Measurements from ENCODE around the gene SATB1.

SATB1 gene

DNA sequence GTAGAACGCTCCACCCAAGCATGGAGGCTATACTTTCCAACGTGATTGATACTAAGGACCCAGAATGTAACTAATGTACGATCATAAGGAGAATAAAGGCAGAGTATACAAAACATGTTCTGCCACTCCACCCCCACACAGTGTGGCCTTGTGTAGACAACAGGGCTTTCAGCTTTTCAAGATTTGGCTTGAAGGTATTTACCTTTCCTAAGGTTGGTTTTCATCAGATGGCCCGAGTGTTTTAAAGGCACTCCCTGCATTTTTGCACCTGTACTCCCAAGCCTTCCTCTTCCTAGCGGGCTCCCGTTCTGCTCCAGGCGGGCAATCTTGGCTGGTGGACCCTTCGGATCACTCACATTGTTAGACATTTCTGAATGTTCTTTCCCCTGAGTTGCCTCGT lies 4.6 kb downstream of the SATB1 start:
- Histone ChIP-seq H2BK12ac (ENCODE audit: low read length) (no peak overlapping the region), H4K91ac (ENCODE audit: low read depth, low read length, poor library complexity) (no peak overlapping the region), H3K4me1 (ENCODE audit: control insufficient read depth in 2 of 2, insufficient read depth in 1 of 2, low read depth in 1 of 2, low read length in 2 of 2) (peaks cover 0 to 9% of the 10 kb centered on the region in 2 donors), H2BK5ac (ENCODE audit: low read length) (no peak overlapping the region), H2AFZ (ENCODE audit: low read length) (no peak overlapping the region), H3K4ac (ENCODE audit: low read length) (no peak overlapping the region), H3K9ac (ENCODE audit: low read depth, low read length, poor library complexity) (no peak overlapping the region), H3K14ac (ENCODE audit: low read length) (no peak overlapping the region), H2AK5ac (ENCODE audit: low read depth, low read length) (no peak overlapping the region), H3K36me3 (replicated peaks in 1 of 2; ENCODE audit: control insufficient read depth in 2 of 2, insufficient read depth in 2 of 2, low read length in 2 of 2) (peaks cover 6 to 10% of the 10 kb centered on the region in 2 donors), H3K23ac (ENCODE audit: low read depth, low read length, poor library complexity) (no peak overlapping the region), H2BK120ac (ENCODE audit: low read depth, low read length) (no peak overlapping the region), H3K79me1 (ENCODE audit: low read depth, low read length) (no peaks in the 10 kb centered on the region), H3K27ac (replicated peaks; ENCODE audit: low read length) (no peak overlapping the region), H3K9me3 (replicated peaks in 1 of 2; ENCODE audit: control insufficient read depth in 2 of 2, insufficient read depth in 1 of 2, low read depth in 1 of 2, low read length in 2 of 2) (no peaks in the 10 kb centered on the region), H3K4me3 (ENCODE audit: low read length in 2 of 2) (no peak overlapping the region), H4K8ac (ENCODE audit: low read depth, low read length) (no peak overlapping the region), H3K18ac (ENCODE audit: low read length) (no peak overlapping the region), H2BK15ac (ENCODE audit: low read length) (no peak overlapping the region), H3K4me2 (ENCODE audit: insufficient read depth, low read length, poor library complexity, severe bottlenecking) (no peak overlapping the region), H3K27me3 (ENCODE audit: control insufficient read depth in 3 of 3, insufficient read depth in 3 of 3, low read depth in 1 of 3, low read length in 3 of 3) (no peaks in the 10 kb centered on the region)
- no peak for DNase-seq (ENCODE audit: low spot score)
- WGBS, 2 donors (ENCODE audit: extremely low coverage in 2 of 2, insufficient read length in 2 of 2, insufficient replicate concordance in 1 of 2): no CpG with 5 or more reads among the region's 9 CpGs

DNA sequence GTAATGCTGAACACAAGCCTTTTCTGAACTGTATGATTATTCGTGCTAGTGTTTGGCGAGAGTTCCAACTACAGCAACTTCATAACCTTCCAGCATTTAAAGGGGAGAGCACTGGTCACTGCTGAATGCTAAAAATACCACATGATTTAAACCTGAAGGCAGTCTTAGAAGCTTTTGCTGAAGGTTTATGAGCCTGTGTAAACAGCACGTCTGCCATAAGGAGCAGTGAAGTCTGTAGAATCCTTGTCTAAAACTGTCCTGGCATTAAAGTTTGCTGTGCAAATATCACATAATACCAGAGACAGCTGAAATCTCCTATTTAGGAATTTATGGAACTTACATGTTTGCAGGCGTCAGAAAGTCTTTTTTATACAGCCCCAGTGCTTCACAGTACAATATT lies 5.9 kb downstream of the SATB1 start:
- no peak overlapping the region for H2AFZ ChIP-seq (ENCODE audit: low read length)
- no CpG with 5 or more reads among the region's 4 CpGs for WGBS, 2 donors (ENCODE audit: extremely low coverage in 2 of 2, insufficient read length in 2 of 2, insufficient replicate concordance in 1 of 2)
- no peak overlapping the region for H4K91ac ChIP-seq (ENCODE audit: low read depth, low read length, poor library complexity)

DNA sequence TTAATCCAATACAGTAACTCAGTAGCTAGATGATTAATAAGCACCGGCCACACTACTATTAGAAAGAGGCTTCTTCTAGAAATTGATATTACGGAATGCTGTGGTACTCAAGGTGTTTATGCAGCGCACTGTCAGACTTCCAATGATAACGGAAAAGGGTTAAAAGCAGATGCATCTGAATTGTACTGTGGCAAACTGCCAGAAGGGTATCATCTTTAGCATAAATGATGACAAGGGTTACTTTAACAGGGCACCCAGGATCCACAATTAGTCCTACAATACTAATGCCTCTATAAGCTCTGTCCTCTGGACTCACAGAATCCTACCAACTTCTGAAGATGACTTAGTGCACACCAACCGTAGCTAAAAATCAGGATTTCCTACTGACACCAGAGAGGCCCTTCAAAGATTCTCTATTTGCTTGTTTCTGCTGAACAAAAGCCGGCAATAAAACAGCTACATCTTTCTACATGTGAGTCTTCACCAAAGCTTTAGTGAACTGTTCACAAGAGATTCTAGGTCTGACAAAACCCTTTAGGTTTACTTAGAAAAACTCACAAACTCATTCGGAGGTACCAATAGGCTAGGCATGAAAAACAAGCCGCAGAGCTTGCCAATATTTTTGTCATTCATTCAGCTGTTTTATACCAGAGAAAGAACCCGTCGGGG lies 7.1 kb downstream of the SATB1 start:
- whole genome bisulfite sequencing, 2 donors (ENCODE audit: extremely low coverage in 2 of 2, insufficient read length in 2 of 2, insufficient replicate concordance in 1 of 2): no CpG with 5 or more reads among the region's 10 CpGs
- Histone ChIP-seq H3K23ac (ENCODE audit: low read depth, low read length, poor library complexity) (no peak overlapping the region), H3K9me3 (replicated peaks in 1 of 2; ENCODE audit: control insufficient read depth in 2 of 2, insufficient read depth in 1 of 2, low read depth in 1 of 2, low read length in 2 of 2) (no peaks in the 10 kb centered on the region)

More for the DNA sequence above, 5.9 kb downstream of the SATB1 start:
- Histone ChIP-seq H4K8ac (ENCODE audit: low read depth, low read length) (no peak overlapping the region), H3K14ac (ENCODE audit: low read length) (no peak overlapping the region), H3K36me3 (replicated peaks in 1 of 2; ENCODE audit: control insufficient read depth in 2 of 2, insufficient read depth in 2 of 2, low read length in 2 of 2) (peaks cover 6 to 10% of the 10 kb centered on the region in 2 donors), H3K27ac (replicated peaks; ENCODE audit: low read length) (no peak overlapping the region), H3K4me2 (ENCODE audit: insufficient read depth, low read length, poor library complexity, severe bottlenecking) (no peak overlapping the region), H2BK15ac (ENCODE audit: low read length) (no peak overlapping the region), H3K4ac (ENCODE audit: low read length) (no peak overlapping the region), H2BK12ac (ENCODE audit: low read length) (no peak overlapping the region), H2AK5ac (ENCODE audit: low read depth, low read length) (no peak overlapping the region), H3K4me1 (ENCODE audit: control insufficient read depth in 2 of 2, insufficient read depth in 1 of 2, low read depth in 1 of 2, low read length in 2 of 2) (peaks cover 0 to 19% of the 10 kb centered on the region in 2 donors), H3K9me3 (replicated peaks in 1 of 2; ENCODE audit: control insufficient read depth in 2 of 2, insufficient read depth in 1 of 2, low read depth in 1 of 2, low read length in 2 of 2) (no peaks in the 10 kb centered on the region), H2BK120ac (ENCODE audit: low read depth, low read length) (no peak overlapping the region), H3K23ac (ENCODE audit: low read depth, low read length, poor library complexity) (no peak overlapping the region), H3K4me3 (ENCODE audit: low read length in 2 of 2) (no peak overlapping the region), H3K18ac (ENCODE audit: low read length) (no peak overlapping the region), H3K79me1 (ENCODE audit: low read depth, low read length) (no peaks in the 10 kb centered on the region), H3K9ac (ENCODE audit: low read depth, low read length, poor library complexity) (no peak overlapping the region), H3K27me3 (ENCODE audit: control insufficient read depth in 3 of 3, insufficient read depth in 3 of 3, low read depth in 1 of 3, low read length in 3 of 3) (no peaks in the 10 kb centered on the region), H2BK5ac (ENCODE audit: low read length) (no peak overlapping the region)
- DNase-seq (ENCODE audit: low spot score): no peak

DNA sequence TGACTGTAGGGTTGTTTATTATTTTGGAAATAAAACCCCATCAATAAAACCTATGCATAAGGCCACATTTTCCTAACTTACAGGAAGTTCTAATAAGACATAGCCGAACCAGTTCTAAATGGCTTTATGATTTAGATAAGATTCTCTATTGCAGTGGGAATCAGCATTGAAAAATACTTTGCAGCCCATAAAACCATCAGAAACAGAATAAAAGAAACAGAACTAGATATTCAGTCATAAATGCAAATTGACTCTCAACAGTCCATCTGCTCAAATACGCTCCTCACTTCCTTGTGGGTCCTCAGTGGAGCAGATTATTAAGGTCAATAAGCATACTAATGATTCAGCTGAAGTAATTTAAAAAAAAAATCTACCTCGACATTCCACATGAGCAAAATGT lies 8.8 kb downstream of the SATB1 start:
- H3K18ac ChIP-seq (ENCODE audit: low read length): no peak overlapping the region
- H4K8ac ChIP-seq (ENCODE audit: low read depth, low read length): no peak overlapping the region
- H3K4me2 ChIP-seq (ENCODE audit: insufficient read depth, low read length, poor library complexity, severe bottlenecking): no peak overlapping the region
- H2BK5ac ChIP-seq (ENCODE audit: low read length): no peak overlapping the region
- H3K9me3 ChIP-seq (replicated peaks in 1 of 2; ENCODE audit: control insufficient read depth in 2 of 2, insufficient read depth in 1 of 2, low read depth in 1 of 2, low read length in 2 of 2): no peaks in the 10 kb centered on the region
- WGBS, 2 donors (ENCODE audit: extremely low coverage in 2 of 2, insufficient read length in 2 of 2, insufficient replicate concordance in 1 of 2): no CpG with 5 or more reads among the region's 3 CpGs
- H3K9ac ChIP-seq (ENCODE audit: low read depth, low read length, poor library complexity): no peak overlapping the region
- H3K27me3 ChIP-seq (ENCODE audit: control insufficient read depth in 3 of 3, insufficient read depth in 3 of 3, low read depth in 1 of 3, low read length in 3 of 3): no peaks in the 10 kb centered on the region
- H2BK120ac ChIP-seq (ENCODE audit: low read depth, low read length): no peak overlapping the region
- H3K4ac ChIP-seq (ENCODE audit: low read length): no peak overlapping the region
- no peaks in the 10 kb centered on the region for H3K79me1 ChIP-seq (ENCODE audit: low read depth, low read length)
- no peak overlapping the region for H3K14ac ChIP-seq (ENCODE audit: low read length)
- H2BK12ac ChIP-seq (ENCODE audit: low read length): no peak overlapping the region
- no peak overlapping the region for H4K91ac ChIP-seq (ENCODE audit: low read depth, low read length, poor library complexity)
- no peak overlapping the region for H3K23ac ChIP-seq (ENCODE audit: low read depth, low read length, poor library complexity)
- peaks cover 6 to 10% of the 10 kb centered on the region in 2 donors for H3K36me3 ChIP-seq (replicated peaks in 1 of 2; ENCODE audit: control insufficient read depth in 2 of 2, insufficient read depth in 2 of 2, low read length in 2 of 2)
- no peak overlapping the region for H2AK5ac ChIP-seq (ENCODE audit: low read depth, low read length)
- no peak overlapping the region for H2AFZ ChIP-seq (ENCODE audit: low read length)
- no peak for DNase-seq (ENCODE audit: low spot score)
- H3K27ac ChIP-seq (replicated peaks; ENCODE audit: low read length): no peak overlapping the region
- H3K4me3 ChIP-seq (ENCODE audit: low read length in 2 of 2): no peak overlapping the region
- no peak overlapping the region for H2BK15ac ChIP-seq (ENCODE audit: low read length)
- H3K4me1 ChIP-seq (ENCODE audit: control insufficient read depth in 2 of 2, insufficient read depth in 1 of 2, low read depth in 1 of 2, low read length in 2 of 2): peaks cover 0 to 11% of the 10 kb centered on the region in 2 donors

More for the DNA sequence above, 7.1 kb downstream of the SATB1 start:
- H4K91ac ChIP-seq (ENCODE audit: low read depth, low read length, poor library complexity): no peak overlapping the region
- no peak overlapping the region for H4K8ac ChIP-seq (ENCODE audit: low read depth, low read length)
- H3K9ac ChIP-seq (ENCODE audit: low read depth, low read length, poor library complexity): no peak overlapping the region
- no peak overlapping the region for H3K4ac ChIP-seq (ENCODE audit: low read length)
- no peak overlapping the region for H2BK15ac ChIP-seq (ENCODE audit: low read length)
- no peaks in the 10 kb centered on the region for H3K27me3 ChIP-seq (ENCODE audit: control insufficient read depth in 3 of 3, insufficient read depth in 3 of 3, low read depth in 1 of 3, low read length in 3 of 3)
- no peak overlapping the region for H3K27ac ChIP-seq (replicated peaks; ENCODE audit: low read length)
- H3K79me1 ChIP-seq (ENCODE audit: low read depth, low read length): no peaks in the 10 kb centered on the region
- no peak overlapping the region for H3K18ac ChIP-seq (ENCODE audit: low read length)
- H2AK5ac ChIP-seq (ENCODE audit: low read depth, low read length): no peak overlapping the region
- H2BK5ac ChIP-seq (ENCODE audit: low read length): no peak overlapping the region
- peaks cover 6 to 10% of the 10 kb centered on the region in 2 donors for H3K36me3 ChIP-seq (replicated peaks in 1 of 2; ENCODE audit: control insufficient read depth in 2 of 2, insufficient read depth in 2 of 2, low read length in 2 of 2)
- no peak overlapping the region for H2AFZ ChIP-seq (ENCODE audit: low read length)
- H3K4me3 ChIP-seq (ENCODE audit: low read length in 2 of 2): no peak overlapping the region
- peaks cover 0 to 18% of the 10 kb centered on the region in 2 donors for H3K4me1 ChIP-seq (ENCODE audit: control insufficient read depth in 2 of 2, insufficient read depth in 1 of 2, low read depth in 1 of 2, low read length in 2 of 2)
- DNase-seq (ENCODE audit: low spot score): no peak
- H3K4me2 ChIP-seq (ENCODE audit: insufficient read depth, low read length, poor library complexity, severe bottlenecking): no peak overlapping the region
- no peak overlapping the region for H2BK120ac ChIP-seq (ENCODE audit: low read depth, low read length)
- no peak overlapping the region for H3K14ac ChIP-seq (ENCODE audit: low read length)
- H2BK12ac ChIP-seq (ENCODE audit: low read length): no peak overlapping the region
